HepG2 (cell line): ENCODE results near the gene GATD1. TPM values are rescaled to one million over a fixed set of nuclear protein-coding genes. Genes with fewer than 3 reads are reported as not detected.

ENCODE experiments used
- ARID2 ChIP-seq: sonication (generic); formaldehyde crosslinking; IDR thresholded peaks from 2 replicates; pipeline ENCODE4 v1.8.1; 2022; ENCODE audit warnings: mild to moderate bottlenecking, missing genetic modification reagents, borderline replicate concordance
- ATF6 ChIP-seq: sonication (generic); formaldehyde crosslinking; conservative IDR thresholded peaks from 2 replicates; pipeline ENCODE4 v1.4.0; 2020; ENCODE audit warnings: missing genetic modification reagents
- GABPB1 ChIP-seq: IDR thresholded peaks from 2 replicates; pipeline ENCODE4 v1.6.1; 2016; ENCODE audit warnings: mild to moderate bottlenecking, missing genetic modification reagents, moderate library complexity, missing compliant biosample characterization
- GLI4 ChIP-seq: sonication (generic); formaldehyde crosslinking; IDR thresholded peaks from 2 replicates; pipeline ENCODE4 v1.5.1; 2020; ENCODE audit warnings: missing genetic modification reagents, mild to moderate bottlenecking, moderate library complexity, borderline replicate concordance
- GRHL1 ChIP-seq: sonication (generic); formaldehyde crosslinking; conservative IDR thresholded peaks from 2 replicates; pipeline ENCODE4 v1.8.0; 2022; ENCODE audit warnings: missing genetic modification reagents
- HNRNPK ChIP-seq: fragments of 200-400 bp; formaldehyde crosslinking; IDR thresholded peaks from 2 replicates; pipeline ENCODE4 v1.6.1; 2018; ENCODE audit warnings: low read length, low read depth, moderate library complexity, mild to moderate bottlenecking; ENCODE audit not compliant: poor library complexity, severe bottlenecking
- IRX3 ChIP-seq: sonication (generic); formaldehyde crosslinking; IDR thresholded peaks from 2 replicates; pipeline ENCODE4 v1.8.1; 2023; ENCODE audit warnings: mild to moderate bottlenecking, low read depth, missing genetic modification reagents, borderline replicate concordance
- ISL2 ChIP-seq: sonication (generic); formaldehyde crosslinking; IDR thresholded peaks from 2 replicates; pipeline ENCODE4 v1.5.0; 2020; ENCODE audit warnings: missing genetic modification reagents
- KDM1A ChIP-seq: IDR thresholded peaks from 2 replicates; pipeline ENCODE4 v1.6.1; 2016; ENCODE audit warnings: missing compliant biosample characterization
- KDM5B ChIP-seq: sonication (generic); formaldehyde crosslinking; IDR thresholded peaks from 2 replicates; pipeline ENCODE4 v1.4.0; 2020; ENCODE audit warnings: missing genetic modification reagents, mild to moderate bottlenecking, borderline replicate concordance
- MZF1 ChIP-seq: sonication (generic); formaldehyde crosslinking; IDR thresholded peaks from 2 replicates; pipeline ENCODE4 v1.8.1; 2023; ENCODE audit warnings: mild to moderate bottlenecking, missing genetic modification reagents, borderline replicate concordance
- SAFB2 ChIP-seq: sonication (generic); formaldehyde crosslinking; IDR thresholded peaks from 2 replicates; pipeline ENCODE4 v1.5.1; 2020; ENCODE audit warnings: missing genetic modification reagents, low read depth, mild to moderate bottlenecking, borderline replicate concordance
- SMYD3 ChIP-seq: sonication (generic); formaldehyde crosslinking; IDR thresholded peaks from 2 replicates; pipeline ENCODE4 v1.8.1; 2023; ENCODE audit warnings: mild to moderate bottlenecking, missing genetic modification reagents
- ZFP41 ChIP-seq: sonication (generic); formaldehyde crosslinking; IDR thresholded peaks from 2 replicates; pipeline ENCODE4 v1.4.0; 2020; ENCODE audit warnings: mild to moderate bottlenecking, missing genetic modification reagents, borderline replicate concordance
- ZHX1 ChIP-seq: sonication (generic); formaldehyde crosslinking; IDR thresholded peaks from 2 replicates; pipeline ENCODE4 v1.8.1; 2022; ENCODE audit warnings: low read depth, mild to moderate bottlenecking, missing genetic modification reagents
- ZNF180 ChIP-seq: sonication (generic); formaldehyde crosslinking; IDR thresholded peaks from 2 replicates; pipeline ENCODE4 v1.4.0; 2020; ENCODE audit warnings: low read depth, missing genetic modification reagents, borderline replicate concordance
- ZNF234 ChIP-seq: sonication (generic); formaldehyde crosslinking; conservative IDR thresholded peaks from 2 replicates; pipeline ENCODE4 v1.5.1; 2020; ENCODE audit warnings: mild to moderate bottlenecking, missing genetic modification reagents
- ZNF564 ChIP-seq: sonication (generic); formaldehyde crosslinking; IDR thresholded peaks from 2 replicates; pipeline ENCODE4 v1.8.1; 2023; ENCODE audit warnings: mild to moderate bottlenecking, missing genetic modification reagents
- ZNF570 ChIP-seq: sonication (generic); formaldehyde crosslinking; IDR thresholded peaks from 2 replicates; pipeline ENCODE4 v1.4.0; 2020; ENCODE audit warnings: mild to moderate bottlenecking, missing genetic modification reagents, borderline replicate concordance
- ZNF747 ChIP-seq: sonication (generic); formaldehyde crosslinking; IDR thresholded peaks from 2 replicates; pipeline ENCODE4 v1.8.1; 2023; ENCODE audit warnings: missing genetic modification reagents, mild to moderate bottlenecking, borderline replicate concordance
- ZNF816 ChIP-seq: sonication (generic); formaldehyde crosslinking; IDR thresholded peaks from 2 replicates; pipeline ENCODE4 v1.8.0; 2022; ENCODE audit warnings: missing genetic modification reagents, mild to moderate bottlenecking, borderline replicate concordance
- ZSCAN31 ChIP-seq: sonication (generic); formaldehyde crosslinking; IDR thresholded peaks from 2 replicates; pipeline ENCODE4 v1.5.0; 2020; ENCODE audit warnings: low read depth, mild to moderate bottlenecking, missing genetic modification reagents
- polyA plus RNA-seq, 8 experiments: library from polyadenylated mRNA; depleted of rRNA in 3 of 8; stranded (reverse) in 7 of 8; unstranded in 1 of 8; fragments of >200 nt; fragmentation: Illumina TruSeq in 4 of 8; extraction: Trizol in 4 of 8; gene quantifications; 2 replicates each; pipeline versions ENCODE4 v1.2.1 to v1.2.3, GENCODE V29; 2011 to 2016; ENCODE audit warnings: low read depth in 4 of 8, missing spikeins in 1 of 8, mixed read lengths in 1 of 8; ENCODE audit not compliant: insufficient read depth in 1 of 8
- total RNA-seq, 5 experiments: library from RNA; depleted of rRNA; stranded (reverse); fragments of >200 nt; fragmentation: Illumina TruSeq; extraction: Trizol; gene quantifications; 2 replicates each; pipeline ENCODE4 v1.2.3, GENCODE V29; 2016; ENCODE audit warnings: low read depth in 1 of 5

GATD1 gene
- total and polyA plus RNA-seq, 2 of the 13 experiments (the other 11 are each of a cell fraction or from before 2014, with no cell fraction given): 31.3 to 60.5 TPM

GRCh38 chr11:777288-778255 is at the start of gene GATD1 (continued):
- TF ChIP-seq SAFB2 (CRISPR knock-in tag) (no peak; the same call in 1 of the 2 replicates), ZHX1 (CRISPR knock-in tag) (no peak), KDM5B (CRISPR knock-in tag) (no peak), ZNF816 (CRISPR knock-in tag) (no peak), ARID2 (CRISPR knock-in tag) (no peak), GABPB1 (CRISPR knock-in tag) (peak; percentile 55), ISL2 (no peak), ZNF747 (no peak), ZFP41 (CRISPR knock-in tag) (no peak), ZNF180 (CRISPR knock-in tag) (no peak), ZNF564 (CRISPR knock-in tag) (peak; percentile 65), ZSCAN31 (CRISPR knock-in tag) (peak; percentile 90), GLI4 (CRISPR knock-in tag) (no peak), HNRNPK (peak; percentile 27), MZF1 (no peak), GRHL1 (no peak), ATF6 (CRISPR knock-in tag) (no peak), SMYD3 (CRISPR knock-in tag) (no peak), ZNF570 (CRISPR knock-in tag) (0 out of 2 replicates have a peak, but pooled peaks have one; percentile 17), IRX3 (CRISPR knock-in tag) (peak; percentile 68; the same call in 1 of the 2 replicates), ZNF234 (CRISPR knock-in tag) (no peak), KDM1A (CRISPR knock-in tag) (no peak)
